ENCODE measurements around the gene MTHFD1L.

DNA sequence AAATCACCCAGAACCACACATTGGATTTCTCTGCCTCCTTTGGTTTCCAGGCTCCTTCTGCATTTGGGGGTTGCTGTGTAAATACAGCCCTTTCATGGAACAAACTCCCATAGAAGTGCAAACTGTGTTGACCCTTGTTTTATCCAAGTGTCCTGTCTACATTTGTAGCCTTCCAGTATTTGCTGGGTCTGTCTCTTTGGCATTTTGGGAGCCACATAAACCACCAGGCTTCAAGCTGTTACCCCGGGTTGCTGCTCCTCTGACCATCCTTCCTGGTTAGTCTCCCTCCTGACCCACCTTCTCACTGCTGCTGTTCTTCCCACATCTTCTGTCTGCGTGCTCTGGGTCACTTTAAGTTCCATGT, 7.6 kb upstream of the MTHFD1L start:
- TF ChIP-seq, protein P1, sequence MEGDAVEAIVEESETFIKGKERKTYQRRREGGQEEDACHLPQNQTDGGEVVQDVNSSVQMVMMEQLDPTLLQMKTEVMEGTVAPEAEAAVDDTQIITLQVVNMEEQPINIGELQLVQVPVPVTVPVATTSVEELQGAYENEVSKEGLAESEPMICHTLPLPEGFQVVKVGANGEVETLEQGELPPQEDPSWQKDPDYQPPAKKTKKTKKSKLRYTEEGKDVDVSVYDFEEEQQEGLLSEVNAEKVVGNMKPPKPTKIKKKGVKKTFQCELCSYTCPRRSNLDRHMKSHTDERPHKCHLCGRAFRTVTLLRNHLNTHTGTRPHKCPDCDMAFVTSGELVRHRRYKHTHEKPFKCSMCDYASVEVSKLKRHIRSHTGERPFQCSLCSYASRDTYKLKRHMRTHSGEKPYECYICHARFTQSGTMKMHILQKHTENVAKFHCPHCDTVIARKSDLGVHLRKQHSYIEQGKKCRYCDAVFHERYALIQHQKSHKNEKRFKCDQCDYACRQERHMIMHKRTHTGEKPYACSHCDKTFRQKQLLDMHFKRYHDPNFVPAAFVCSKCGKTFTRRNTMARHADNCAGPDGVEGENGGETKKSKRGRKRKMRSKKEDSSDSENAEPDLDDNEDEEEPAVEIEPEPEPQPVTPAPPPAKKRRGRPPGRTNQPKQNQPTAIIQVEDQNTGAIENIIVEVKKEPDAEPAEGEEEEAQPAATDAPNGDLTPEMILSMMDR (IDR thresholded peaks at IDR 0.05 in 4 of 5, conservative IDR thresholded peaks at IDR 0.05 in 1 of 5) = no peak
- no peak for TF ChIP-seq POLR2A (IDR thresholded peaks at IDR 0.05)
